IgD-negative memory B cell (primary cell): Measurements from ENCODE around the gene APOC1. TPM values are rescaled to one million over a fixed set of nuclear protein-coding genes. Genes with fewer than 3 reads are reported as not detected.
"Not testable (repeated sequence)": the region's sequence is repeated elsewhere in the genome, so short reads cannot be mapped to it uniquely, and the experiment has no call there.

Experiments used
- H3K27ac Mint-ChIP-seq, 3 donors: one replicate each; pipeline ENCODE4 v1.8.0; 2020 to 2022; ENCODE audit warnings: mild to moderate bottlenecking in 3 of 3, mixed read lengths in 3 of 3, moderate library complexity in 1 of 3
- H3K27me3 Mint-ChIP-seq: one replicate; pipeline ENCODE4 v1.8.0; 2021; ENCODE audit warnings: mixed read lengths
- H3K36me3 Mint-ChIP-seq: one replicate; pipeline ENCODE4 v1.8.0; 2020; ENCODE audit warnings: mild to moderate bottlenecking, mixed read lengths
- H3K4me1 Mint-ChIP-seq, 3 donors: one replicate each; pipeline ENCODE4 v1.8.0; 2020 to 2022; ENCODE audit warnings: mixed read lengths in 3 of 3, mild to moderate bottlenecking in 1 of 3
- H3K4me3 Mint-ChIP-seq, 4 donors: one replicate each; pipeline ENCODE4 v1.8.0; 2020 to 2022; ENCODE audit warnings: mild to moderate bottlenecking in 4 of 4, mixed read lengths in 4 of 4, moderate library complexity in 3 of 4
- H3K9me3 Mint-ChIP-seq, 3 donors: one replicate each; pipeline ENCODE4 v1.8.0; 2020 to 2021; ENCODE audit warnings: mixed read lengths in 3 of 3, mild to moderate bottlenecking in 1 of 3
- polyA plus RNA-seq: library from polyadenylated mRNA; unstranded; fragments of 300-500 nt; fragmentation: Illumina TruSeq; gene quantifications from one replicate; pipeline ENCODE4 v1.2.3, GENCODE V29; 2021

APOC1 gene
- polyA plus RNA-seq, 1 donor from 2014 or later, result not detected

GRCh38 chr19:44882619-44883397 lies 31.6 kb upstream of the APOC1 start:
- not testable (repeated sequence) for H3K27ac Mint-ChIP-seq, H3K36me3 Mint-ChIP-seq, H3K4me1 Mint-ChIP-seq, H3K27me3 Mint-ChIP-seq, H3K9me3 Mint-ChIP-seq, H3K4me3 Mint-ChIP-seq

DNA sequence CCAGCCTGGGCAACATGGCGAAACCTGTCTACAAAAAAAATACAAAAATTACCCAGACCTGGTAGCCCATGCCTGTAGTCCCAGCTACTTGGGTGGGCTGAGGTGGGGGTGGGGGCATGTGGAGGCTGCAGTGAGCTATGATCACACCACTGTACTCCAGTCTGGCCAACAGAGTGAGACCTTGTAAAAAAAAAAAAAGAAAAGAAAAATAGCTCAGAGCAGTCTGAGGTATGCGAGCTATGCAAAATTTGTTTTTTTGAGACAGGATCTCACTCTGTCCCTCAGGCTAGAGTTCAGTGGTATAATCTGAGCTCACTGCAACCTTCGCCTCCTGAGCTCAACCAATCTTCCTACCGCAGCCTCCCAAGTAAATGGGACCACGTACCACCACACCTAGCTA lies 30.5 kb upstream of the APOC1 start:
- Mint-ChIP-seq H3K36me3 (no peaks in the 10 kb centered on the region), H3K4me3 (no peak overlapping the region), H3K4me1 (peaks cover 0 to 4% (median 0%) of the 10 kb centered on the region in 3 donors), H3K27ac (no peak overlapping the region), H3K9me3 (no peaks in the 10 kb centered on the region), H3K27me3 (peaks cover 4% of the 10 kb centered on the region)

GRCh38 chr19:44884566-44884965 lies 29.8 kb upstream of the APOC1 start:
- H3K4me1 Mint-ChIP-seq, result peaks cover 0 to 4% (median 3%) of the 10 kb centered on the region in 3 donors
- no peaks in the 10 kb centered on the region for H3K9me3 Mint-ChIP-seq
- no peak overlapping the region for H3K27ac Mint-ChIP-seq
- H3K27me3 Mint-ChIP-seq, result peaks cover 4% of the 10 kb centered on the region
- H3K36me3 Mint-ChIP-seq, result no peaks in the 10 kb centered on the region
- H3K4me3 Mint-ChIP-seq, result no peak overlapping the region

DNA sequence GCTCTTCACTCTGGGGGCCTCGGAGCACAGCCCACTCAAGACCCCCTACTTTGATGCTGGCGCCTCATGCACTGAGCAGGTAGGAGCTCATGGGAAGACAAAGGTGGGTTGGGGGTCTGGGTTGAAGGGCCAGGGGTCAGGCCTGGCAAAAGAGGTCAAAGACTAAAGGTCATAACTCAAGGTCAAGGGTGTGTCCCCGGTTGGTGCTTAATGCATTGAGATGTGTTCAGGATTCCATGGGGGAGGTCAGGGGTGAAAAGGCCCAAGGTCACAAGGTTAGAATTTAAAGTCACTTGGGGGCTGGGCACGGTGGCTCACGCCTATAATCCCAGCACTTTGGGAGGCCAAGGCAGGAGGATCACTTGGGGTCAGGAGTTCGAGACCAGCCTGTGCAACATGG lies 28.3 kb upstream of the APOC1 start:
- Mint-ChIP-seq H3K27me3 (peaks cover under 1% of the 10 kb centered on the region), H3K4me3 (no peak overlapping the region), H3K4me1 (peaks cover 0 to 11% (median 8%) of the 10 kb centered on the region in 3 donors), H3K27ac (no peak overlapping the region), H3K36me3 (no peaks in the 10 kb centered on the region), H3K9me3 (no peaks in the 10 kb centered on the region)

DNA sequence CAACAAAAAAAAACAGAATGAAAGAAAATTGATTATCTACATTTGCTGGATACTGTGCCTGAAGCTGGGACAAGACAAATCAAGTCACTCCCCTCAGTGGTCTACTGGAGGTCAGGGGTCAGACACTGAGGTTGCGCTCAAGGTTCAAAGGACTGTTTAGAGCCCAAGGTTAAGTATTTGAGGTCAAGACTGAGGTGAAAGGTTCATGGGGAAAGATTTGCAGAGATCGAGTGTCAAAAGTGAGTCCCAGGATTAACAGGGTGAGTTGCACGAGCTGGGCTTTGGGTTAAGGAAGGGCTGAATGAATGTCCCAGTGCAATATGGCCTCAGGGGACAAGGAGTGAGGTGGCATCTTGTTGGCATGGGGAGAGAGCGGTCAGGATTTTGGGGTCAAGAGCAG lies 26.8 kb upstream of the APOC1 start:
- Mint-ChIP-seq H3K4me3 (peak overlapping the region in 1 of 4 donors; percentile 41), H3K9me3 (no peaks in the 10 kb centered on the region), H3K27ac (no peak overlapping the region), H3K27me3 (no peaks in the 10 kb centered on the region), H3K4me1 (peaks cover 0 to 22% (median 19%) of the 10 kb centered on the region in 3 donors), H3K36me3 (no peaks in the 10 kb centered on the region)

- peak overlapping the region in 1 of 4 donors; percentile 23 for H3K4me3 Mint-ChIP-seq
These were observed 26.1 kb upstream of the APOC1 start for GRCh38 chr19:44888335-44888734.

GRCh38 chr19:44889830-44890365 lies 24.5 kb upstream of the APOC1 start:
- Mint-ChIP-seq H3K4me1 (peaks cover 0 to 27% (median 22%) of the 10 kb centered on the region in 3 donors), H3K27ac (peak overlapping the region; percentile 2 to 94 (median 55)), H3K4me3 (peak overlapping the region; percentile 63 to 96 (median 88)), H3K27me3 (no peaks in the 10 kb centered on the region), H3K36me3 (no peaks in the 10 kb centered on the region), H3K9me3 (no peaks in the 10 kb centered on the region)

More at GRCh38 chr19:44888335-44888734, 26.1 kb upstream of the APOC1 start:
- not testable (repeated sequence) for H3K36me3 Mint-ChIP-seq, H3K27me3 Mint-ChIP-seq, H3K27ac Mint-ChIP-seq, H3K9me3 Mint-ChIP-seq
- H3K4me1 Mint-ChIP-seq, result peaks cover 0 to 27% (median 24%) of the 10 kb centered on the region in 3 donors

GRCh38 chr19:44890366-44891015 lies 23.9 kb upstream of the APOC1 start:
- no peaks in the 10 kb centered on the region for H3K9me3 Mint-ChIP-seq
- peak overlapping the region; percentile 63 to 96 (median 88) for H3K4me3 Mint-ChIP-seq
- no peaks in the 10 kb centered on the region for H3K27me3 Mint-ChIP-seq
- peaks cover 0 to 27% (median 22%) of the 10 kb centered on the region in 3 donors for H3K4me1 Mint-ChIP-seq
- peak overlapping the region; percentile 2 to 94 (median 55) for H3K27ac Mint-ChIP-seq
- H3K36me3 Mint-ChIP-seq, result no peaks in the 10 kb centered on the region

DNA sequence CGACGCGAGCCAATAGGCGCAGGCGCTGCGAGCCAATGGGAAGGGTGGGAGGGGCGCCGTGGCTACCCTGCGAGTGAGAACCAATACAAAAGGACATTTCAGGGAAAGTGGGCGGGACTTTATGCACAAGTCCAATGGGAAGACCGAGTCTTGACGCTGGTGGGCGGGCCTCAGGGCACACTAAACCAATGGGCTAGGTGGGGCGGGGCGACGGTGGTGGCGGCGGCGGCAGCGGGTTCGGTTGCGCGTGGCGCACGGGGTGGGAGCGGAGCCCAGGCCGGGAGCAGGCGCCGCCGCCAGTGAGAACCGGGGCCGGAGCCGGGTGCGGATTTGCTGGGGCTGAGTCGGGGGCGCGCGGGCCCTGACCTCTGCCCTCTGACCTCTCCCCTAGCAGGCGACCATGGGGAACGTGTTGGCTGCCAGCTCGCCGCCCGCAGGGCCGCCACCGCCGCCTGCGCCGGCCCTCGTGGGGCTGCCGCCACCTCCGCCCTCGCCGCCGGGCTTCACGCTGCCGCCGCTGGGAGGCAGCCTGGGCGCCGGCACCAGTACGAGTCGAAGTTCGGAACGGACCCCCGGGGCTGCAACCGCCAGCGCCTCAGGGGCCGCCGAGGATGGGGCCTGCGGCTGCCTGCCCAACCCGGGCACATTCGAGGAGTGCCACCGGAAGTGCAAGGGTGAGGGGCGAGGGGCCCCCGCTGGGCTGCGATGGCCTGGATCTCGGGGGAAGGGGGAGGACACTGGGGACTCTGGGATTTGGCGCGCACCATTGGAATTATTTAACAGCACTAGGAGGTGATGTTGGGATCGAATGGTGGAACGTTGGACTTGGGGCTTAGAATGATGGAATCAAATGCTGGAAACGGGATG lies 23.2 kb upstream of the APOC1 start, which contains the start of gene TOMM40:
TSS of gene TOMM40 (plus strand) at position 239 of the 867 bp plus-strand sequence. CDS start at position 401, 162 bp downstream.
- Mint-ChIP-seq H3K27me3 (no peaks in the 10 kb centered on the region), H3K4me3 (peak within 1 kb of the TSS; percentile 76 to 96 (median 90)), H3K9me3 (no peaks in the 10 kb centered on the region), H3K4me1 (peaks cover 0 to 27% (median 22%) of the 10 kb centered on the region in 3 donors), H3K27ac (peak within 1 kb of the TSS; percentile 35 to 94 (median 55)), H3K36me3 (no peaks in the 10 kb centered on the region)

- Mint-ChIP-seq H3K4me1 (peaks cover 0 to 27% (median 20%) of the 10 kb centered on the region in 3 donors), H3K9me3 (no peaks in the 10 kb centered on the region), H3K36me3 (no peaks in the 10 kb centered on the region), H3K27ac (peak overlapping the region in 1 of 3 donors; percentile 58), H3K4me3 (peak overlapping the region; percentile 71 to 90 (median 82)), H3K27me3 (no peaks in the 10 kb centered on the region)
These were observed 21.5 kb upstream of the APOC1 start for GRCh38 chr19:44892932-44893331.

- H3K27ac Mint-ChIP-seq, result no peak overlapping the region
- no peaks in the 10 kb centered on the region for H3K36me3 Mint-ChIP-seq
- H3K4me3 Mint-ChIP-seq, result peak overlapping the region in 2 of 4 donors; percentile 76 to 88
- H3K4me1 Mint-ChIP-seq, result peaks cover 0 to 27% (median 20%) of the 10 kb centered on the region in 3 donors
- no peaks in the 10 kb centered on the region for H3K9me3 Mint-ChIP-seq
- H3K27me3 Mint-ChIP-seq, result no peaks in the 10 kb centered on the region
These were observed 20.9 kb upstream of the APOC1 start for GRCh38 chr19:44893332-44894051.

GRCh38 chr19:44894052-44894400 lies 20.4 kb upstream of the APOC1 start:
- Mint-ChIP-seq H3K4me3 (no peak overlapping the region), H3K36me3 (no peaks in the 10 kb centered on the region), H3K27ac (no peak overlapping the region), H3K27me3 (no peaks in the 10 kb centered on the region), H3K4me1 (peaks cover 0 to 27% (median 20%) of the 10 kb centered on the region in 3 donors), H3K9me3 (no peaks in the 10 kb centered on the region)

DNA sequence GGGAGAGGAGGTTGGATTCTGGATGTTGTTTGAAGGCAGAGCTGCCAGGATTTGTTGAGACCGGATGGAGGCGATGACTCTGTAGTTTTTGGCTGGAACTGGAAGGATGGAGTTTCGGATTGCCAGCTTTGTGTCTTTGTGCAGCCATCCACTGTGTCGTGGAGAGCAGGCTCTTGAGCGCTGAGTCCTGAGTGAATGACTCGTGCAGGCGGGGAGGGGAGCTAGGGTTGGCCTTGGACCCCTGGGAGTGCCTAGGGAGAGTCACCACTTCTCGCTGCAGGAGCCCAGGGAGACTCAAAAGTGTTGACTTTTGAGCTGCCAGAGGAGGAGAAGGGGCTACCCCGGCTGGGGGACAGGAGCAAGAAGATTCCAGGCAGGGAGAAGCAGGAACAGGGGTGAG lies 19.5 kb upstream of the APOC1 start:
- Mint-ChIP-seq H3K27ac (no peak overlapping the region), H3K27me3 (no peaks in the 10 kb centered on the region), H3K4me3 (no peak overlapping the region), H3K36me3 (no peaks in the 10 kb centered on the region), H3K9me3 (no peaks in the 10 kb centered on the region), H3K4me1 (peaks cover 0 to 22% (median 20%) of the 10 kb centered on the region in 3 donors)

- Mint-ChIP-seq H3K27ac (no peak overlapping the region), H3K4me3 (no peak overlapping the region), H3K9me3 (no peaks in the 10 kb centered on the region), H3K36me3 (no peaks in the 10 kb centered on the region), H3K4me1 (peaks cover 0 to 3% (median 2%) of the 10 kb centered on the region in 3 donors), H3K27me3 (no peaks in the 10 kb centered on the region)
These were observed 16.6 kb upstream of the APOC1 start for GRCh38 chr19:44897835-44898234.
